GM18870 (cell line): Measurements from ENCODE around the gene TOR4A.

Experiments
- ATAC-seq: cut with Tn5 transposase; IDR thresholded peaks from one replicate; pipeline ENCODE4 v1.9.1; 2021; ENCODE audit warnings: moderate library complexity; ENCODE audit not compliant: unreplicated experiment

The TOR4A gene

DNA sequence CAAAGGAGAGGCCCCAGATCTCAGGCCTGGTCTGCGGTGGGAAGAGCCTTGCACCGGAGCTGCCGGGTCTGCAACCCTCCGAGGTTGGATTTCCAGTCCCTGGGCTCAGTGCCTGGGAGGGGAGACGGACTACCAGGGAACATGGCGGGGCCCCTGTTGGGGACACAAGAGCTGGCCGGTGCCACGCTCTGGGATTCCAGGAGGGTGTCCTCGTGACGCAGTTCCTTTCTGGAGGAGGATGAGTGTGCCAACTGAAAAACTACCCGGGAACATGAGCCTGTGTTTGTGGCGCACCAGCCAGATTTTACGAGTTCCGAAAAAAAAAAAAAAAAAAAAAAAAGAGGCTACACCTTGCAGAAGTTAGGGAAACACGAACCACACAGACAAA is 15.6 kb downstream of the TOR4A start:
- no peak for ATAC-seq

DNA sequence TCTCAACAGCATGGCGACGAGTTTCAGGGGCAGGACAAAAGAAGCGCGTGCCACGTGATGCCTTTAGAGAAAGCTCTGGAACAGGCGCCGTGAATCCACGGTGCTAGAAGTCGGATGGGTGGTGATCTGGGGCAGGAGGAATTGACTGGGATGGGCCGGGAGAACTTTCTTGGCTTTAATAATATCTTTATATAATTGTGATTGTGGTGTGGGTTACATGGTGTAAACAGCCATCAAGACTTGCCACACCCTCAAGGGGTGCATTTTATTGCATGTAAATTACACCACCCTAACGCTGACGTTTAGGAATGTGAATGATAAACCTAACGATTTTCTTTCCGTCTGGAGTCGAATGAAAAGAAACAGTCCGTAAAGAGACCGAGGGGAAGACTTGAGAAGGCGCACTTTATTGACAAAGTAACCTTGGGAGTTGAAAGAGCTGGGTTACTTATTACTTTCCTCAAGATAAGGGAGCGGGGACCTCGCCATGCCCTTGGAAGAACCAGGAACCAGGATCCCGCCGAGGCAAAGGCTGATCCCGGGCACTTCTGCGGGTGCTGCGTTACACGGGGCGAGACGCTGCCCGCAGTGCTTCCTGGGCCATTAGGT is 16.1 kb downstream of the TOR4A start:
- ATAC-seq = no peak

DNA sequence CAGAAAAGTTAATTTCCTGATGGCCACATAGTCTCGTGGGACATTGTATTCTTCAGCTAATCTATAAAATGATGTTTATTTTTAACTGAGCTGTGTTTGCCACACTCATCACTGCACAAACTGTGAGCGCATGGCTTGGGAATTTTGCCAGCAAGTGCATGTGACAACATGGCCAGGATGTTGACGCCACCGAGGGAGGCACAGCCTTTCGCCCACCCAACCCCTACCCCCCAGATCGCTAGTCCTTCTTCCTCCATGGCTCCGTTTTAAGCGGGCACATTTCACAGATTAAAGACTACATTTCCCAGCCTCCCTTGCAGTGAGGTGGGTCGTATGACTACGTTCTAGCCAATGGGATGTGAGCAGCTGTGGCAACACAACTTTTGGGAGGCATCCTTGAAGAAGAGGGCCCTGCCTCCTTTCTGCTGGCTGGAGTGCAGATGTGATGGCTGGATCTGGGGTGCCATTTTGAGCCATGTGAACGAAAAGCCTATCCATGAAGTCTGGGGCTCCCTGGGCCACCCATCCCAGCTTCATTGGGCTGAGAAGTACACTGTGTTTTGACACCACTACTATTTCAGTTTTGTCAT is 16.7 kb downstream of the TOR4A start:
- ATAC-seq = no peak

DNA sequence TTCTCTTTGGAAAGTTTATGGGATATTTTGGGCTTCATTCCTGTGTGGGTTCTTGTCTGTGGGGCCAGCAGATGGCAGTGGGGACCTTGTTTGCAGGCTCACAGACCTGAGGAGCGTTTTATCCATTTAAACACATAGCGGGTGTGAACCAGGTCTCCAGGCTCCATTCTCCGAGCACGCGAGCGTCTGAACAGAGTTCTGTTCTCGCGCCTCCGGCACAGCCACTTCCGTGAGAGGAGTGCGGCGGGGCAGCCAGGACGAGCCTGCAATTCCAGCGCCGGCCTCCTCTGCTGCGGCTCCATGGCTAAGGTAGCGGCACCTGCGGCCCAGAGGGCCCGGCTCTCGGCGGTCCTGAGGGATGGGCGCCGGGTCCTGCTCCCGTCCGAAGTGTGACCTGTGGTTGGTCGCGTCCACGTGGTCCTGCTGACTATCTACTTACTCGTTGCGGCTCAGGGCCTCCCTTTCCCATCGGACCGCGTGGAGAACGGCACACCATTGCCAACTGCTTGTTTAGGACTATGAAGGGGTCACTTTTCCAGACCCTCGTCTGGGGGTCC is 17.2 kb downstream of the TOR4A start:
- no peak for ATAC-seq

DNA sequence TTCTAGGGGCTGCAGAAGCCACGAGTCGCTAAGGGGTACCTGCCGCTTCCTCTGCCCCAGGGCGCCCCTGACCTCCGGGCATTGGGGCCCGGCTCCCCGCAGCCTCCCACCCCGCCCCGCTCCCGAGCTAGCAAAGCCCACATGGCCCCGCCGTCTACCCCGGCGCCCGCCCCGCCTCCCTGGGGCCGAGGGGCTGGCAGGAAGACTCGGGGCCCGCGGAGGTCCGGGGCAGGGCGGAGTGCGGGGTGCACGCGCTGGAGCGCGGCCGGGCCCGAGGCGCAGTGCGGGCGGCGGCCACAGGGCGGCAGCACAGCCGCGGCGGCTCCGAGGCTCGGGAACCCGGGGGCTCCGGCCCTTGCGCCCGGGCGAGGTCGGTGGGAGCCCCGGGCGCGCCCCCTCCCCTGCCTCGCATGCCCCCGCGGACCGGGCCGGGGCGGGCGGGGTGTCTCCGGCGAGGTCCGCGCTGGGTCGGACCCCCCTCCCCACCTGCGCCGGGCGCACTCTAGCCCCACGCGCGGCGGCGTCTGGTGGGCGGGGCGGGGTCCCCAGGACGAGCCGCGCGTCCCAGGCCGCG is 17.8 kb downstream of the TOR4A start:
- ATAC-seq = no peak

DNA sequence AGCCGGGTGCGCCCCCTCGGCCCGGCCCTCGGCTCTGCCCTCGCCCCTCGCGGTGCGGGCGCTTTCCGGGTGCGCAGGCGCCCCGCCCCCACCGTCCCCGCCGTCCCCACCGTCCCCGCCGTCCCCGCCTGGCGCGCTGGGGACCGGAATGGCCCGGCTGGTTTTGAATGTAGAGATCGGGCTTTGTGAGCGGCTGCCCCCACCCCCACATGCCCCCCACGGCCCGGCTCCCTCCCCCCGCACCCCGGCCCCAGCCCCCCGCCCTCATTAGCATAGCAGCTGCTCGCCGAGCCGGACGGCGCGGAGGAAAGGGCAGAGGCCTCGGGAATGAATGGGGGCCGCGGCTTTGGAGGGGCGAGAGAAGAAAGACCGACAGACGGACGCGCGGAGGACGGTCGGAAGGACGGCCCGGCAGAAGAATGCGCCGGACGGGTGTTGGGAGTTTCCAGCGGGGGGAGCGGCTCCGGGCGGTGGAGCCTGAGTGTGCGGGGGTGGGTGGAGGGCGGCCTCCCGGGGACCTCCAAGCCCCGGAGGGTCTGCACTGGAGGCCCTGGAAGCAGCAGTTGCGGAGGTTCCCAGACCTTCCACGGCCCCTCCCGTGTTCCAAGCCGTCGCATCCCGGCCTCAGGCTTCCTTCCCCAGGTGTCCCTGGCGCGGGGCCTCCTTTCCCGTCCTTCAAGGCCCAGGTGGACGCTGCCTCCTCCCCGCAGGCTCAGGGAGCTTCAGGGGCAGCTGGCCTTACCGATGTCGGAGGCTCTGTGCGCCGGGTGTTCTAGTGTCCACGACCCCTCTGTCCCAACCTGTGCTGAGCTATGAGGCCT is 18.5 kb downstream of the TOR4A start:
- no peak for ATAC-seq

DNA sequence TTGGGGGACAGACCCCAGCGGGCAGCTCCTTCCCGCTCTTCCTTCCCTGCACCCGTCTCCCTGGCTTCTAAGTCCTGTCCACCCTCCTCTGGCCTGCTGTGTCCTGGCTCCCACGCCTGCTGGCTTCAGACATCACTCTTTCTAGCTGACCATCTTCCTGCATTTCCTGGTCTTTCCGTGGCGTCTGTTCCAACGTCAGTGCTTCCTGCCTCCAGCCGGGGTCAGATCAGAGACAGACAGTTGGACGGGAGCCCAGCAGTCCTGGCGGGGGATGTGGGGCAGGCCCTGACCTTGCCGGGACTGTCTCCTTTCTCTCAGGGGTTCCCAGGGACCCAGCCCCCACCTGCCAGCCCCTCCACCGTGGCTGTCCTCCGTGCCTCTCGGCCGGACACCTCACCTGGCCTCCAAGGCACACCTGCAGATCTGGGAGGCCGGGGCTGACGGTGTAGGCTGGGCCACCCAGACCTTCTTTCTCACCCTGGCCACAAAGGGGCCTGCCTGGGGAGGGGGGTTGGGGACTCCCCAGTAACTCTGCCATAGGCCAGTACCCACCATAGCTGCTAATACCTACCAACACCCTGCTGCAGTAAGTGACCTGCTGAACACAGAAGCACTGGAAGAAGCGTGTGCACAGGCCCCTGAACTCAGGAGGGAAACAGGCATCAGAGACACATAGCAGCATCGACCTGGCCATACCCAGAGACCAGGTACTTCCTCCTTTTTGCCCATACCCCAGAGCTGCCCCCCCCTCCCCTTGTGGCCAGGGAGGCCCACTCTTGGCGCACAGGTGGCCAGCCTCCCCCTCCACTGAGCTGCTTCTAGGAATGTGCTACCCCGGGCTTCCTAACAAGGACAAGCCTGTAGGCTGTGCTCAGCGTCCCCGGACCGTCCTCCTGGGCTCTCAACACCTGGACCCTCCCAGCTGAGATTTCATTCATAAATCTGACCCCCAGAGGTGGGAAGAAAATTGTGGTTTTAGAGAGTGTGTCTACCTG is 19.4 kb downstream of the TOR4A start:
- no peak for ATAC-seq

DNA sequence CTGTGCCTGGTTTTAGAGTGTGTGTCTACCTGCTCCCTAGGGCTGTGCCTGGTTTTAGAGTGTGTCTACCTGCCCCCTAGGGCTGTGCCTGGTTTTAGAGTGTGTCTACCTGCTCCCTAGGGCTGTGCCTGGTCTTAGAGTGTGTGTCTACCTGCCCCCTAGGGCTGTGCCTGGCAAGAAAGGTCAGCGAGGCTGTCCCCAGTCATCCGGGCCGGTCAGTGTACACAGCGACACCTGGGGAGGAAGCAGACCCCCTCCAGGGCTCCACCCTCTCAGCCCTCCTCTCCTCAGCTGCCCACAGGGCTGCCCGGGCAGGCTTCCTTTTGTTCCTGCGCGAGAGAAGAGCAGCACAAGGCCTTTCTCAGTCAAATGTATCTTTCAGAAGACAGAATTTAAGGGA is 20.4 kb downstream of the TOR4A start:
- ATAC-seq = no peak

DNA sequence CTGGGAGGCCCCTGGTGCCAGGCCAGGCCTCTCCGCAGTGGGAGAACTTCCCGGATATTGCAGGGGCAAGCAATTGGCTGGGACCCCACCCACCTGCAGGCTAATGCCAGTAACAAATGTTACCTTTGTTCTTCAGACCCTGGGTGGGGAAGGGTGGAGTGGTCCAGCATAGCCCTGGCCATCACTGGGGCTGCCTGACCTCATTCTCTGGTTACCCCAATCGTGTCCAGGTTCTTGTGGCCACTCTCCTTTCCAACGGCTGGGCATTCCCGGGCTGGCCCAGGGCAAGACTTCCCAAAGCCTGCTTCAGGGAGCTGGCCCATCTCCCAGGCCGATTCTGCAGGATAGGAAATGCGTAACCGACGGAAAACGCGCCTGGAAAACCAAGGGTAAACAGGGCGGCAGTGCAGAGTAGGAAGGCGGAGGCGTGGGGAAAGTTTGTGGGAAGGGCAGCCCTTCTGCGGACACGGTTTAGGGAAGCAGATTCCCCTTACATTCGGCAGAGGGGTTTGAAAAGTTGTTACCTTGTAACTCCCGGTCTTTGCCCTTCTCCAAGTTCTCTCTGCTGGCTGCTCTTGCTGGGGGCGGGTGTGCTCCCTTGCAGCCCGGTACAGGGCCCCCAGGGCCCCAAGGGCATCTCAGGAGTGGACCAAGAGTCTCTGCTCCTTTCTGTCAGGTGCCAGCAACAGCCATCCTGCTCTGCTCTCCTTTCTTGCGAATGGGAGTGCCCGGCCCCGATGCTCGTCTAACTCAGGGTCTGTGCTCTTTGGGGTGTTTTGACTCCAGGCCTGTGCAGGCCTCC is 21.1 kb downstream of the TOR4A start:
- ATAC-seq = no peak

DNA sequence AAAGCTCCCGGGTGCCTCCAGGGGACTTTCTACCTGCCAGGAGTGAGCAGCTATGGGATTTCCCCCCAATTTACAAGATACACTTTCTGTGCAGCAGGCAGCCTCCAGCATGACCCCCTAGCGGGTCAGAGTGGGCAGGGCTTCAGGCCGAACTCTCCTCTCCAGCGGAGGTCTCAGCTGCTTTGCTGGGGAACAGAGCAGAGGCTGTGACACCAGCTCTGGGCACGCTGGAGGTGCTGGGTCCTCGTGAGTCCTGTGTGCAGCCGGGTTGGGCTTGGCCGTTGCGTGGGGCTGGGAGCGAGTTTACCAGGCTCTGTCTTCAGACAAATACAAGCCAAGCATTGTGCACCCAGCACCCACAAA is 21.7 kb downstream of the TOR4A start:
- no peak for ATAC-seq

DNA sequence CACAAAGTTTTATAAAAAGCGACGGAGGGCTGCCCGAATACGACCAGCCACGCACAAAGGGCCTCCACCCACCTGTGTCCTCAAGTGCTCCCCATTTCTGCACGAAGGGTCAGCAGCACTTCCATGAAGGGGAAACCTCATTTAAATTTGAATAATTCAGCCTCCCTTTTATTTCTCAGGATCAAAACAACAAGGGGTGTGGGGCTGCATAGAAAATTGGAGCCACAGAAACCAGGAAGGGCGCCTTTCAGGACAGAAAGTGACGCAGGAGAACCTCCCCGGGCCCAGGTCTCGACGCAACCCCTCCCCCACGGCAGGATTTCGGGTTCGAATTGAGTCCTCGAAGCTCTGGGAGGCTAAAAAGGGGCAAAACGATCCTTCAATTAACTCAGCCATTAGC is 22.4 kb downstream of the TOR4A start:
- no peak for ATAC-seq

DNA sequence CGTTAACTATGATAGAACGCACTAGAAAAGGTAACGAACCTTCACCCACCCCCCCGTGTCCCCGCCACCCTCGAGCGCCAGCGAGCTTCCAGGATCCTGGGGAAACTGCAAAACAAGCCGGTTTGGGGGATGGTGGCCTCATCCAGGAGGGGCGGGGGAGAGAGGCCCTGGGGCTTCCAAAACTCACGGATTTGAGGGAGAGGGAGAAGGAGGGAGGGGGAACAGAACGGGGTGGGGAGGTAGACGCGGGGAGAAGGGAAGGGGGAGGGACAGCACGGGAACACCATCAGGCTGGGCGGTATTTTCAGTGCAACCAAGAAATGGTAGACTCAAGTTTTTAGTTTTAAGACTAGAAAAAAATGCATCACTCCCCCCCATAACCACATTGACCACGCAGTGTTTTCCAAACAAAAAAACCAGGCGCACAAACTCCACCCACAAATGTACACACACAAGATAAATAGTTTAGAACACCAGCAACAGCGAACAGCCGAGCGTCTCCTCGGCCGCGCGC is 23.1 kb downstream of the TOR4A start:
- ATAC-seq = no peak

DNA sequence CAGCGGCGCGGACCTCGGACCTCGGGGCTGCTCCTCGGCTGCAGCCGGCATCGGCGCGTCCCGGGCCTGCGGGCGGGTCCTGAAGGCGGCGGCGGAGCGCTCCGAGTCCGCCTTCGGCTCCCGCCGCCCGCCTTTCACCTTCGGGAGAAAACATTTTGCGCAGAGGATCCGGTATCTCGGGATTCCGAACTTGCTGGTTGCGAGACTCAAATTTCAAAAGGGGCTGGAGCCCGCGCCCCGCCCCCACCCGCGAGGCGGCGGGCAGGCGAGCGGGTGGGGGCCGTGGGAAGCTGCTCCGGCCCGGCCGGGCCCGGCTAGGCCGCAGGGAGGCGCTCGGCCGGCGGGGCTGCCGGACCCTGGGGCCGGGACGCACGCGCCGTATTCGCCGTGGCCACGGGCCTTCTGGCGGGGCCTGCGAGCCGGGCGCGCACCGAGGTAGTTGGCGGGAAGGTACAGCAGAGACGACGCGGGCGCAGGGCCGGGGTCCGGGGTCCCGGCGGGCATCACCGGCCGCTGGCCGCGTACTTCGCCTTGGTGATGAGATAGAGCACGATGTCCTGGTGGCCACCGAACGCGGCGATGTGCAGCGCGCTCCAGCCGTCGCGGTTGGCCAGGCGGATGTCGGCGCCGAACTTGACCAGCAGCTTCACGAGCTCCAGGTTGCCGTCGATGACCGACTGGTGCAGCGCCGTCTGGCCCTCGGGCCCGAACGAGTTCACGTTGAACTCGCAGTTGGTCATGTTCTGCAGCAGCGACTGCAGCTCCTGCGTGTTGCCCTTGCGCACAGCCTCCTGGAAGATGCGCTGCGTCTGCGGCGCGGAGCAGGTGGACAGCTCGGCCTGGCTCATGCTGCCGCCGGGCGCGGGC is 23.8 kb downstream of the TOR4A start:
- ATAC-seq = no peak

DNA sequence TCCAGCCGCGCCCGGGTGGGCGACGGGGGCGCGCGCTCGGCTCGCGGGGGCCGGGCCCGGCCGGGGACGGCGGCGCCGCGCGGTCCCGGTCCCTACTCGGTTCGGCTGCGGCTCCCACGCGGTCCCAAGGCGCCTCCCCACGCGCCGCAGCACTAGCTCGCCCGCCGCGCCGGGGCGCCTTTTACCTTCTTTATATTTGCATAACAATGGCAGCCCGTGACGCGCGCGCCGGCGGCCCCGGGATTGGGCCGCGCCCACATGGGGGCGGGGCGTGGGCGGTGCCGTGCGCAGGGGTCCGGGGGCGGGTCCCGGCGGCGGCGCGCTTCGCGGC is 24.6 kb downstream of the TOR4A start, which contains the start of gene NRARP:
Gene NRARP, minus strand, starts transcription at position 154 of the 331 bp plus-strand sequence. CDS start 343 bp downstream, outside the sequence.
- no peak for ATAC-seq

DNA sequence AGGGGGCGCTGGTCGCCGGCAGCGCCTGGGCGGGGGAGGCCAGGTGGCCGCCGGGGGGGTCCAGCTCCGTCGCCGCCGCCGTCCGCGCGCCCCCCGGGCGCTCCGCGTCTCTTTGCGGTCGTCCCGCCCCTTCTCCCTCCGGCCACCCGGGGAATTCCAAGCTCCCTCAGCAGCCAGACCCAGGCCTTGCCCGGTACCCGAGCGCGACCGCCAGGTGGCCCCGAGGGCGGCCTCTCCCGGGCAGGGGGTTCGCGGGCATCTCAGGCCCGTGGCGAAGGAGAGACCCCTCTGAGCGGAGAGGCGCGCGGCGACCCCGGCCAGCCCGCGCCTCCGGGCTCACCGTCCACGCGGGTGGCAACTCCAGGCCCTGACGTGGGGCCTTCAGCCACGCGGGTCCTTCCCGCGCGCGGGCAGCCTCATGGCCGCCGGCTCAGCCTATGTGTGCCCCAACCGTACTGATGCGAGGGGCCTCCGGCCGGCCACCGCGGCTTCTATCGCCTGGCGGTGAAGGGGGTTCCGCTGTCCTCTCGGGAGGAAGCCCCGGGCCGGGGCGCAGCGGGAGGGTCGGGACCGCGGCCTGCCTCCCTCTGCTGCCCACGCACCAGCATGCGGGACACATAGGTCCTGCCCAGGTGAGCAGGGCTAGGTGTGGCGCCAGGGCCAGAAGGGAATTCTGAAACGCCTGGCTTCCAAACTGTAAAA is 25.1 kb downstream of the TOR4A start:
- ATAC-seq = no peak

DNA sequence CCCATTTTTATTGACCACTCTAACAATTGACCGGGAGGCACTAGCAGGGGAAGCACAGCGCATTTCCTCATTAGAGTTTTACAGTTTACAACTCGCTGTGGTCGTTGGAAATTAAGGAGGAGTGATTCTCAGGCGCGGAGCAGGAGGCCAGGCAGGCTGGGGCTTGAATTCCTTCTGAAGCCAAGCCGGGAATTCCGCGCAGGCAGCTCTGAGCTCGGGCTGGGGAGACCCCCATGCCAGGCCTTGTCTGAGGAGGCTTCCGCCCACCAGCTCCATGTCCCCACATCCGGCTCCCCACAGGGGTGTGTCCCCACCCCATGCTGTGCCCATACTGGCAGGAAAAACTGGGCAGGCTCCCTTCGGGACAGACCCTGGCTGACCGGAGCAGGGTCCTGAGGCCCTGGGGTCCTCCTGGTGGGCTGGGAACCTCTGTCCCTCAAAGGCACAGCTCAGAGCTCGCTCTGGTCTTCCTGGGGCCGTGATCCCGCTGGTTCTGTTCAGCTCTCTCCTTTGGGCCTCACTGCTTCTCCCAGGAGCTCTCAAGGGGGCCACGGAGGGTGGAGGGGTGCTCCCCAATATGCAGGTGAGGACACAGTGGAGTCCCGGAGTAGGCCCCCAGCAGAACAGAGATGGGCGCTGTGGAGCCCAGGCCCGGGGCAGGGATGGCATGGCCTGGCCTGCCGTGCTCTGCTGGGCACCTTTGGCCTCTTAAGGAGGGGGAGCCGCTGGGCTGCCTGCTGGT is 25.8 kb downstream of the TOR4A start:
- ATAC-seq = no peak

DNA sequence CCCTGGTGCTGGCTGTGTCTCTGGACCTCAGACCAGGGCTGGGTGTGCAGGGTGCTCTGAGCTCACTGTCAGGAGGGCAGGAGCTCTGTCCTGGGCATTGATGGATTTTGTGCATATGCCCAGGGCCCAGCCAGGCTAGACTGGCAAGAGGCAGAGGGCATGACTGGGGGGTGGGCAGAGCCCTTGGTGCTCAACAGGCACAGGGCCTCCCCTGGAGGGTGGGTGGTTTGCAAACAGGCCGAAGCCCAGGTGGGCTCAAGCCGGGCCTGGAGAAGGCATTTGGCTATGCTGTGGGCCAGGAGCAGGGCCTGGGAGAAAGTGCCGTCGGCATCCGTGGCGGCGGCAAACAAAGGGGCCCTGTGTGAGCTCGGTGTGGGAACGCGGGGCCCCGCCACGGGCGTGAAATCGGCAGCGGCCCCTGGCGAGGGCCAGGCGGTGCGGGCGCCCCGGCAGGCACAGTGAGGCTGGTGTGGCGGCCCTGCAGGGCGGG is 26.4 kb downstream of the TOR4A start:
- no peak for ATAC-seq
